Ovary (tissue), 9 donors: ENCODE measurements around the gene NR2F1-AS1. TPM values are rescaled to one million over a fixed set of nuclear protein-coding genes. Genes with fewer than 3 reads are reported as not detected.

Source experiments
- DNase-seq, 5 donors: peaks; one replicate each; pipeline ENCODE4 v3.0.0-alpha.2; 2019 to 2020
- H3K27ac ChIP-seq, 2 donors: fragments of 200-600 bp; one replicate each; pipeline versions ENCODE4 v1.5.1 to v1.8.0; 2019 to 2022
- H3K27me3 ChIP-seq: fragments of 200-600 bp; one replicate; pipeline ENCODE4 v1.8.0; 2022
- H3K36me3 ChIP-seq: fragments of 200-600 bp; sonication (generic); one replicate; pipeline ENCODE4 v1.5.1; 2019
- H3K4me1 ChIP-seq: one replicate; pipeline ENCODE4 v1.8.1; 2013; ENCODE audit warnings: mild to moderate bottlenecking, moderate library complexity; ENCODE audit not compliant: insufficient read depth
- H3K4me3 ChIP-seq: fragments of 200-600 bp; sonication (generic); one replicate; pipeline ENCODE4 v1.5.1; 2017
- H3K9me3 ChIP-seq, 2 donors: fragments of 200-600 bp in 1 of 2; sonication (generic) in 1 of 2; one replicate each; pipeline versions ENCODE4 v1.5.1 to v1.8.1; 2013 to 2019; ENCODE audit warnings: mild to moderate bottlenecking in 1 of 2, moderate library complexity in 1 of 2
- CTCF ChIP-seq, 3 donors: fragments of 450-650 bp in 2 of 3; fragments of 200-600 bp in 1 of 3; IDR thresholded peaks; one replicate each; pipeline versions ENCODE4 v1.5.1 to v1.8.0; 2016 to 2022; ENCODE audit warnings: antibody characterized with exemption in 3 of 3, mild to moderate bottlenecking in 1 of 3
- EP300 ChIP-seq: sonication (generic); formaldehyde crosslinking; IDR thresholded peaks from one replicate; pipeline ENCODE4 v1.6.1; 2017; ENCODE audit warnings: antibody characterized with exemption
- POLR2A ChIP-seq: fragments of 450-650 bp; IDR thresholded peaks from one replicate; pipeline ENCODE4 v1.6.1; 2017; ENCODE audit warnings: antibody characterized with exemption, mild to moderate bottlenecking, moderate library complexity
- WGBS, 3 donors: extraction: QIAGEN DNeasy Blood & Tissue Kit in 1 of 3; methylation state at CpG; one replicate each; pipeline versions ENCODE4 v1.1.5 to v1.1.7; 2013 to 2017; 5-methylcytosine and 5-hydroxymethylcytosine counted together
- intact Hi-C, 4 donors: fragments of 100-400 bp; cut with DNase I; formaldehyde crosslinking; loops; one replicate each; pipeline versions ENCODE4 v1.11.0 to v1.15.1; 2022 to 2023
- polyA plus RNA-seq, 2 donors: library from polyadenylated mRNA; stranded (reverse); fragments of 200-250 nt in 1 of 2; fragments of 350-450 nt in 1 of 2; fragmentation: Illumina TruSeq in 1 of 2; extraction: RNeasy Lipid Tissue Mini Kit (QIAGEN cat#74804) in 1 of 2; gene quantifications; one replicate each; pipeline ENCODE4 v1.2.3, GENCODE V29; 2013 to 2014
- total RNA-seq, 7 donors: library from RNA; depleted of rRNA in 2 of 7; stranded (reverse); fragments of >200 nt in 2 of 7; fragmentation: NEBNext Ultra II Directional in 3 of 7; extraction: Animal tissue kit (Norgen Biotek cat#: 25700) in 3 of 7; gene quantifications; one replicate each; pipeline versions ENCODE4 v1.1.0 to v1.2.4, GENCODE V29; 2016 to 2023
- donor health status: DM: no; HTN: no; CAD: no; lungs with moderate emphysema.
- donor health status: DM: no; HTN: no; CAD: no.
- donor health status: Bipolar disorder and iron deficiency.
- donor health status: DM: yes; HTN: yes; CAD: no.
- donor health status: DM: no; HTN: no; CAD: no.
- donor health status: DM: yes; HTN: yes; CAD: no.

The NR2F1-AS1 gene
- total and polyA plus RNA-seq, 9 donors = 20.7 to 45.7 (median 25.0) TPM

- intact Hi-C loops = no loop called here
- H3K27ac ChIP-seq = no peak overlapping the region
- DNase-seq = no peak
- H3K4me3 ChIP-seq = no peak overlapping the region
- WGBS, 3 donors = 82 to 87% (median 83%) methylated on average over 2 of the region's 2 CpGs
- H3K36me3 ChIP-seq = no peaks in the 10 kb centered on the region
- TF ChIP-seq CTCF (IDR thresholded peaks at IDR 0.05) (no peak), EP300 (no peak), POLR2A (no peak)
- no peaks in the 10 kb centered on the region for H3K27me3 ChIP-seq
- H3K4me1 ChIP-seq = no peaks in the 10 kb centered on the region
- no peaks in the 10 kb centered on the region for H3K9me3 ChIP-seq
These were observed 202.9 kb downstream of the NR2F1-AS1 start for GRCh38 chr5:93378073-93378472.

GRCh38 chr5:93371893-93372292, 209.1 kb downstream of the NR2F1-AS1 start:
- H3K9me3 ChIP-seq = no peaks in the 10 kb centered on the region
- H3K27me3 ChIP-seq = no peaks in the 10 kb centered on the region
- DNase-seq = no peak
- 94 to 96% (median 95%) methylated on average over 2 of the region's 2 CpGs for WGBS, 3 donors
- no peak overlapping the region for H3K27ac ChIP-seq
- no peak overlapping the region for H3K4me3 ChIP-seq
- H3K36me3 ChIP-seq = no peaks in the 10 kb centered on the region
- TF ChIP-seq CTCF (IDR thresholded peaks at IDR 0.05) (no peak), EP300 (no peak), POLR2A (no peak)
- intact Hi-C loops = no loop called here
- no peaks in the 10 kb centered on the region for H3K4me1 ChIP-seq

- no peak overlapping the region for H3K4me3 ChIP-seq
These were observed 216.6 kb downstream of the NR2F1-AS1 start for GRCh38 chr5:93364378-93364777.

GRCh38 chr5:93360436-93361088, 220.5 kb downstream of the NR2F1-AS1 start:
- TF ChIP-seq POLR2A (no peak), CTCF (IDR thresholded peaks at IDR 0.05) (no peak), EP300 (no peak)

More at GRCh38 chr5:93364378-93364777, 216.6 kb downstream of the NR2F1-AS1 start:
- Histone ChIP-seq H3K9me3 (no peaks in the 10 kb centered on the region), H3K4me1 (peaks cover 2% of the 10 kb centered on the region), H3K36me3 (no peaks in the 10 kb centered on the region), H3K27me3 (no peaks in the 10 kb centered on the region), H3K27ac (no peak overlapping the region)
- intact Hi-C loops = no loop called here
- no peak for DNase-seq
- TF ChIP-seq CTCF (IDR thresholded peaks at IDR 0.05) = no peak
- no peak for TF ChIP-seq POLR2A
- TF ChIP-seq EP300 = no peak
- 66 to 73% (median 68%) methylated on average over 2 of the region's 2 CpGs for WGBS, 3 donors

More at GRCh38 chr5:93360436-93361088, 220.5 kb downstream of the NR2F1-AS1 start:
- H3K4me3 ChIP-seq = no peak overlapping the region
- no peak for DNase-seq
- no peaks in the 10 kb centered on the region for H3K9me3 ChIP-seq
- WGBS, 3 donors = 82 to 89% (median 87%) methylated on average over 5 of the region's 5 CpGs
- intact Hi-C loops = no loop called here
- no peaks in the 10 kb centered on the region for H3K27me3 ChIP-seq
- H3K36me3 ChIP-seq = no peaks in the 10 kb centered on the region
- no peak overlapping the region for H3K27ac ChIP-seq
- H3K4me1 ChIP-seq = peaks cover 2% of the 10 kb centered on the region
